ENCODE measurements around the gene ABCA9.
"Not testable (repeated sequence)": the region's sequence is repeated elsewhere in the genome, so short reads cannot be mapped to it uniquely, and the experiment has no call there.

Gene ABCA9

GRCh38 chr17:69075823-69076222 lies 15.1 kb upstream of the ABCA9 start:
- DNase-seq (ENCODE audit: low read depth) = no peak
- TF ChIP-seq CTCF (IDR thresholded peaks at IDR 0.05; ENCODE audit: insufficient read depth, low read depth, low read length, missing control alignments) = no peak
- H3K4me3 ChIP-seq (ENCODE audit: low read length) = no peak overlapping the region

- not testable (repeated sequence) for DNase-seq (ENCODE audit: low read depth); H3K4me3 ChIP-seq (ENCODE audit: low read length)
Measured at GRCh38 chr17:69073392-69073791, 12.7 kb upstream of the ABCA9 start.

- H3K4me3 ChIP-seq (ENCODE audit: low read length) = not testable (repeated sequence)
Measured at GRCh38 chr17:69072803-69073256, 12.1 kb upstream of the ABCA9 start.

GRCh38 chr17:69071233-69071586 lies 10.5 kb upstream of the ABCA9 start:
- H3K4me3 ChIP-seq (ENCODE audit: low read length); DNase-seq (ENCODE audit: low read depth): not testable (repeated sequence)

More at GRCh38 chr17:69072803-69073256, 12.1 kb upstream of the ABCA9 start:
- DNase-seq (ENCODE audit: low read depth) = not testable (repeated sequence)

- not testable (repeated sequence) for DNase-seq (ENCODE audit: low read depth)
Measured at GRCh38 chr17:69070378-69071232, 9.9 kb upstream of the ABCA9 start.

GRCh38 chr17:69069226-69069750 lies 8.6 kb upstream of the ABCA9 start:
- no peak for TF ChIP-seq CTCF (IDR thresholded peaks at IDR 0.05; ENCODE audit: insufficient read depth, low read depth, low read length, missing control alignments)
- DNase-seq (ENCODE audit: low read depth) = no peak

More at GRCh38 chr17:69070378-69071232, 9.9 kb upstream of the ABCA9 start:
- H3K4me3 ChIP-seq (ENCODE audit: low read length) = not testable (repeated sequence)

GRCh38 chr17:69067274-69068047 lies 6.7 kb upstream of the ABCA9 start:
- peak; percentile 5 for TF ChIP-seq CTCF (IDR thresholded peaks at IDR 0.05; ENCODE audit: insufficient read depth, low read depth, low read length, missing control alignments)
- H3K4me3 ChIP-seq (ENCODE audit: low read length) = no peak overlapping the region
- no peak for DNase-seq (ENCODE audit: low read depth)

More at GRCh38 chr17:69069226-69069750, 8.6 kb upstream of the ABCA9 start:
- H3K4me3 ChIP-seq (ENCODE audit: low read length) = no peak overlapping the region

- DNase-seq (ENCODE audit: low read depth) = no peak
- no peak overlapping the region for H3K4me3 ChIP-seq (ENCODE audit: low read length)
- no peak for TF ChIP-seq CTCF (IDR thresholded peaks at IDR 0.05; ENCODE audit: insufficient read depth, low read depth, low read length, missing control alignments)
Measured at GRCh38 chr17:69066482-69066881, 5.8 kb upstream of the ABCA9 start.

GRCh38 chr17:69065113-69065512 lies 4.4 kb upstream of the ABCA9 start:
- no peak for DNase-seq (ENCODE audit: low read depth)
- no peak for TF ChIP-seq CTCF (IDR thresholded peaks at IDR 0.05; ENCODE audit: insufficient read depth, low read depth, low read length, missing control alignments)
- H3K4me3 ChIP-seq (ENCODE audit: low read length) = no peak overlapping the region

Measured in epithelial cell of esophagus (primary cell).